Body of pancreas (tissue), 4 donors: ENCODE measurements around the gene RANBP3.

ENCODE experiments used
- CTCF ChIP-seq, 7 experiments: fragments of 450-650 bp in 4 of 7; fragments of 200-600 bp in 3 of 7; sonication (generic) in 3 of 7; IDR thresholded peaks; one replicate each; pipeline ENCODE4 v1.5.1; 2016 to 2019; ENCODE audit warnings: antibody characterized with exemption in 7 of 7
- POLR2A ChIP-seq, 3 donors: fragments of 450-650 bp; IDR thresholded peaks; one replicate each; pipeline ENCODE4 v1.6.1; 2016; ENCODE audit warnings: antibody characterized with exemption in 3 of 3, mild to moderate bottlenecking in 2 of 3

- TF ChIP-seq CTCF (IDR thresholded peaks at IDR 0.05), result no peak
- TF ChIP-seq POLR2A (IDR thresholded peaks at IDR 0.05), result no peak
Measured at GRCh38 chr19:5929179-5929578, 48.8 kb downstream of the RANBP3 start.
